Right cardiac atrium (tissue), 5 donors: ENCODE data around the gene ZNF804B. TPM values are rescaled to one million over a fixed set of nuclear protein-coding genes. Genes with fewer than 3 reads are reported as not detected.

Experiments
- ATAC-seq, 2 donors: fragments of 200-7000 bp; cut with Tn5 transposase; one replicate each; pipeline versions ENCODE4 v1.8.0 to v1.9.1; 2020; ENCODE audit warnings: moderate library complexity in 2 of 2, mild to moderate bottlenecking in 1 of 2
- DNase-seq, 3 donors: peaks; one replicate each; pipeline ENCODE4 v3.0.0-alpha.2; 2020
- H3K27ac ChIP-seq: one replicate; pipeline ENCODE4 v1.5.1; 2013; ENCODE audit warnings: mild to moderate bottlenecking, low read length, control low read depth, moderate library complexity
- H3K27me3 ChIP-seq: one replicate; pipeline ENCODE4 v1.6.1; 2013; ENCODE audit not compliant: control insufficient read depth, insufficient read depth
- H3K4me1 ChIP-seq: one replicate; pipeline ENCODE4 v1.6.1; 2013; ENCODE audit warnings: low read length; ENCODE audit not compliant: control insufficient read depth, insufficient read depth
- H3K4me3 ChIP-seq: one replicate; pipeline ENCODE4 v1.5.1; 2013; ENCODE audit warnings: low read length, control low read depth
- H3K9me3 ChIP-seq: one replicate; pipeline ENCODE4 v1.6.1; 2013; ENCODE audit warnings: low read length; ENCODE audit not compliant: control insufficient read depth
- WGBS: extraction: QIAGEN DNeasy Blood & Tissue Kit; methylation state at CpG from one replicate; pipeline ENCODE4 v1.1.7; 2013; 5-methylcytosine and 5-hydroxymethylcytosine counted together
- intact Hi-C, 4 donors: fragments of 100-400 bp; cut with DNase I; formaldehyde crosslinking; loops; one replicate each; pipeline versions ENCODE4 v1.11.0 to v1.14.0; 2022 to 2023
- polyA plus RNA-seq: library from polyadenylated mRNA; stranded (reverse); fragments of 200-250 nt; gene quantifications from one replicate; pipeline ENCODE4 v1.2.3, GENCODE V29; 2013
- total RNA-seq, 4 donors: library from RNA; stranded (reverse); fragmentation: NEBNext Ultra II Directional; extraction: Animal tissue kit (Norgen Biotek cat#: 25700); gene quantifications; one replicate each; pipeline ENCODE4 v1.2.1, GENCODE V29; 2021
- donor health status: healthy with polysubstance abuse.
- donor health status: DM: no; HTN: yes; CAD: no.
- donor health status: DM: no; HTN: no; CAD: no.
- donor health status: DM: no; HTN: yes; CAD: no; lungs with severe emphysema.
- donor health status: DM: yes; HTN: yes; CAD: no.

Gene ZNF804B
- total and polyA plus RNA-seq, 5 donors = 0.02 to 0.48 (median 0.18) TPM

DNA sequence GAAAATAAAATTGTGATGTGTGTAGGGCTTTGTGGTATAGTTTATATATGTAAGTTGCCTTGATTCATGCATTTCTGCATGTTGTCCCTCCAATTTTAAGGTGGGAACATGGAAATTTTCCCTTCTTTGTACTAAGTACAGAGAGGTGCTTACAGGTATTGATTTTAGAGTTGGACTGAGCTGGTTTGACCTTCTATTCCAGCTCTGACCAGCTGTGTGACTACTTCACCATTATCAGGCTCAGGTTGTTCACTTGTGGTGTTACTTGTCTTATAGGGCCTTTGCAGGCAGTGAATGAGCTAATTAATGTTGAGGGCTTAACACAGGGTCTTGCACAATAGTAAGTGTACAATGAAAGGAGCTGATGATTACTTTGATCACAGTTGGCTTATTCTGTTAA is 16.3 kb downstream of the ZNF804B start:
- no peak overlapping the region for H3K4me3 ChIP-seq
- H3K9me3 ChIP-seq = no peaks in the 10 kb centered on the region
- intact Hi-C loops = no loop called here
- no peak for DNase-seq
- no peak overlapping the region for H3K27ac ChIP-seq
- no peaks in the 10 kb centered on the region for H3K4me1 ChIP-seq
- H3K27me3 ChIP-seq = no peaks in the 10 kb centered on the region
- ATAC-seq = no peak

DNA sequence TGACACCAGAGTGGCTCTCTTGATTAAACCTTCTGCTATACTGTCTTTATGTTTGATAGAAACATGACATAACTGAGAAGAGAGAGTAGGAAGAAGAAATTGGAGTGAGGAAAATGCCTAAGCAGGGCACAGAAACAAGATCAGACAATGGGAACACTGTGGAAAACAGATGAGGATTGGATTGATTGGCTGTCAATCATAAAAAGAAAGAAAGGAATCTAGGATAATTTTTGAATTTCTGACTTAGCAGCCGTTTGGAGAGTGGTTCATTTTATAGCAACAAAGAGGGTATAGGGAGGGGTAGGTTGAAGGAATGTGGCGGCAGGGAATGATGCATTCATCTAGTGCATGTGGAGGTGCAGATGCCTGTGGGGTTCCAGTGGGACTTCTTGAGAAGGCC is 28.3 kb downstream of the ZNF804B start:
- H3K4me1 ChIP-seq = no peaks in the 10 kb centered on the region
- DNase-seq (no peak), ATAC-seq (no peak)
- H3K9me3 ChIP-seq = no peaks in the 10 kb centered on the region
- H3K27ac ChIP-seq = no peak overlapping the region
- H3K4me3 ChIP-seq = no peak overlapping the region
- H3K27me3 ChIP-seq = no peaks in the 10 kb centered on the region
- intact Hi-C loops = loop anchor here in 1 of 4 donors (10.0 kb wide), 1 partner anchor 837 kb away; no protein-coding TSS in a partner anchor
- WGBS = 68% methylated on average over 2 of the region's 2 CpGs

DNA sequence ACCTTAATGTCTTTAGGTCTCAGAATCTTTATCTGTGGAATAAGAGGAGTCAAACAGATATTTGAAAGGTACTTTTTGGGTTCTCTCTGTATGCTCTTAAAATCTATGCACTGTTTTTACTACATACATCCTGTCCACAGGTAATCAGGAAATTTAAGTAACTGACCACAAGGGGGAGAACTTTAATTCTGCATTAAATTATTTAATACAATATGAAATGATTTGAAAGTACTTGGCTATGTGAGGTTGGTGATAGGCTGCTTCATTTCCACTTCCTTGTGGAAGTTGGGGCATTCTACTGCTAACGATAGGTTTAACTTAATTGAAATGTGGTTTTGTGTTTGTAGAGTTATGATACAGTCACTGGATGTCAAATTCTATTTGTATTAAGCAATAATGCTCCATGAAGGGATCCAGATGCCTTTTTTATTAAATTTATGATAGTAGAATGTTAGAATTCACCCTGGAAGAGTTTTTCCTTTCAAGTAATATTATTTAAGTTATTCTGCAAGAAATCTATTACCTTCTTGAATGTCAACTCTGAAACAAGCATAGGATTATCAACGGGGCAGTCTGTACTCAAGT is 30.1 kb downstream of the ZNF804B start:
- DNase-seq = no peak
- no peak overlapping the region for H3K27ac ChIP-seq
- H3K4me3 ChIP-seq = no peak overlapping the region
- H3K27me3 ChIP-seq = no peaks in the 10 kb centered on the region
- WGBS = 61% methylated on average over 2 of the region's 2 CpGs
- no peaks in the 10 kb centered on the region for H3K9me3 ChIP-seq
- ATAC-seq = no peak
- intact Hi-C loops = loop anchor here in 1 of 4 donors (10.0 kb wide), 1 partner anchor 835 kb away; no protein-coding TSS in a partner anchor
- H3K4me1 ChIP-seq = no peaks in the 10 kb centered on the region

DNA sequence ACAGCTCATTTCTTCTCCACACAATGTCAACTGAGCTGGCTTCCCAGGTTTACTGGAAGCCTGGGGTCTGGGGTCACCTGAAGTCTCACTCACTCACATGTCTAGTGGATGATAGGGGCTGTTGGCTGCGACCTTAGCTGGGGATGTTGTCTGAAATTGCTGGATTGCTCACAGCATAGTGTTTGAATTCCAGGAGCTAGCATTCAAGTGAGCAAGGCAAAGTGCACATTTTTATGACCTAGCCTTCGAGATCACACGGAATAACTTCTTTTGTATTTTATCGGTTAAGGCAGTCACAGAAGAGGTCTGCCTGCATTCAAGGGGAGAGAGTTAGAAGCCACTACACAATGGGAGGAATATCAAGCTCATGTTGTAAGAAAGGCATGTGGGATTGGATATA is 32.4 kb downstream of the ZNF804B start:
- no peak for DNase-seq
- Histone ChIP-seq H3K4me3 (no peak overlapping the region), H3K4me1 (no peaks in the 10 kb centered on the region), H3K27ac (no peak overlapping the region), H3K27me3 (no peaks in the 10 kb centered on the region), H3K9me3 (no peaks in the 10 kb centered on the region)
- intact Hi-C loops = no loop called here
- 83% methylated on average over 4 of the region's 4 CpGs for WGBS
- no peak for ATAC-seq

DNA sequence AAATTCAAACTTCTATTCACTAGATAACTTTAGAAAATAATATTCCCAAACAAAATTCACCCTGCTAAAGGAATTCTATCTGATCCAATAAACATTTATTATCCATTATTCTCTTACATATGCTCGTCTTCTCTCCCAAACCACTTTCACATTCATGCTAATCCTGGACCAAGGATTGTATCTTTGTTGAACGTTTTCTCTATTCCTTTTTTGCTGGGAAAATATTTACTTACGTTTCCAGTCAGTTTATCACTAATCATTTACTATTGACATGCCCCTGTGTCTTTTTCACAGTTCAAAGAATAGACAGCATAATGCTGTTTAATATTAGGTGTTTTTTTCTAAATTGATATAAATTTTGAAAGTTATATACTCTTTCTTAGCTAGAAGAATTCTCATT is 32.9 kb downstream of the ZNF804B start:
- intact Hi-C loops = no loop called here
- H3K27ac ChIP-seq = no peak overlapping the region
- H3K27me3 ChIP-seq = no peaks in the 10 kb centered on the region
- ATAC-seq = no peak
- no peak overlapping the region for H3K4me3 ChIP-seq
- no peaks in the 10 kb centered on the region for H3K4me1 ChIP-seq
- no peaks in the 10 kb centered on the region for H3K9me3 ChIP-seq
- no peak for DNase-seq
- WGBS = 69% methylated on average over 3 of the region's 3 CpGs

DNA sequence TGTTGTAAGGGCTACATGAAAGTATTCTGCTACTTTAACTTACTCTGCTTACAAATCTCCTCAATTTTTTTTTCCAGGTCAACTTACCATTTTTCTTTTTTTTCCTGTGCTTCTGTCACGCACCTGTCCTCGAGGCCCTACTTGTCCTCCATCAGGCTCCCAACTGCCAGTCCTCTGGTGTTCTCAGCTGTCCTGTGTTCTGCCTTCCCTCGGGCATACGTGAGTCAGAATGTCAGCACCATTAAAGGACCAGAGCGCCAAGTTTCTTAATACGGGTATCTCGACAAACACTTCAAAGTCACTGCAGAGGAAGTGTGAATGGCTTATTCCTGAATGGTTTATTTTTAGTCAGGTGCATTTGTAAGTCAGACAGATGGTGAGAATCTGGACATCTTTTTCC is 36.1 kb downstream of the ZNF804B start, which contains the start of gene TEX47:
TSS of gene TEX47 (minus strand) at position 185 of the 400 bp plus-strand sequence. CDS start 795 bp downstream, outside the sequence.
- ATAC-seq (no peak), DNase-seq (no peak)
- WGBS = 62% methylated on average over 7 of the region's 7 CpGs
- intact Hi-C loops = no loop called here
- Histone ChIP-seq H3K27me3 (no peaks in the 10 kb centered on the region), H3K9me3 (no peaks in the 10 kb centered on the region), H3K27ac (no peak within 1 kb of the TSS), H3K4me3 (no peak within 1 kb of the TSS), H3K4me1 (no peaks in the 10 kb centered on the region)

DNA sequence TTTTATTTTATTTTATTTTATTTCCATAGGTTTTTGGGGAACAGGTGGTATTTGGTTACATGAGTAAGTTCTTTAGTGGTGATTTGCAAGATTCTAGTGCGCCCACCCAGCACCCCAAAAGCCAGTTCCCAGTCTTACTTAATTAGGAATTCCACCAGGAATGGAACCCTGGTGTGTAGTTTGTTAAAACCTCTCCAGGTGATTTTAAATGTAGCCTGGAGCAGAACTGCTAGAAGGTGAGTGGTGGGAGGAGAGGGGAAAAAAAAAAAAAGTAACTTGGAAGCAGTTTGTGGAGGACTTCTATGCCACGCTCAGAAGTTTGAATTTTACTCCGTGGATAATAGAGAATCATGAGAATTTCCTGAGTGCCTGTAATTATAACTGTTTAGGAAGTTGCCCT is 41.5 kb downstream of the ZNF804B start:
- no peak overlapping the region for H3K4me3 ChIP-seq
- intact Hi-C loops = loop anchor here in 1 of 4 donors (5.0 kb wide), 1 partner anchor 36 kb away; no protein-coding TSS in a partner anchor
- 60% methylated on average over 3 of the region's 3 CpGs for WGBS

DNA sequence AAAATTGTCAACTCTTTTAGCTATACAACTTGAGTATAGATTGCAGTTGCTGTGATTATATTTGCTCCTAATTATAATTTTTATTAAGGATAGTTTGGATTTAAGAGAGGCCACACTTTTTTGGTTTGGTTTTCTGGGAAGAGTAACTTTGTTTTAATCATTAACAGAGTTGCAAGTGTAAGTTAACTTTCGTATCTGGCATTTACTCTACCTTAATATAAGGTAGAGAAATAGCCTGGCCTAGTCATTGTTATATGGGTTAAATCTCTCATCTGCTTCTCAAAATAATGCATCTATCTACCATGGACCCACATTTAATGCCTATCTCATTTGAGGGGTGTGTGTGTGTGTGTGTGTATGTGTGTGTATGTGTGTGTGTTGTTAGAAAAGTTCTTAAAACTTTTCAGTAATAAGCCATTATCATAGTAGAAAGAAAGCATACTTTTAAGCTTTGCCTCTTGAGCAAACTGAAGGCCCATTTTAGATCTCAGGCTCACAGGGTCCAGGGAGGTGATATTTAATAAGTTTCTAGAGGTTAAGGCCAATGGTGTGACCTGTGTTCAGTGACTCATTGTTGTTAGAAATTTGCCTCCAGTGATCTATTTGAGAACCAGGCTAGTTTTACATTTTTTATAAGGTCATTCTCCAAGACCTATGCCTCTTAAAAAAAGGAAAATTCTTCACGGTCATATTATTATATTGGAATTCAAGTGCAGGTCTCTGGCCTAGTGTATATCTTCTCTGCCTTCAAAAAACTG is 47.0 kb downstream of the ZNF804B start:
- DNase-seq = no peak
- Histone ChIP-seq H3K9me3 (no peaks in the 10 kb centered on the region), H3K27ac (no peak overlapping the region), H3K4me3 (no peak overlapping the region), H3K27me3 (no peaks in the 10 kb centered on the region), H3K4me1 (no peaks in the 10 kb centered on the region)
- 83% methylated on average over 2 of the region's 2 CpGs for WGBS
- intact Hi-C loops = no loop called here
- ATAC-seq = no peak

More for the DNA sequence above, 41.5 kb downstream of the ZNF804B start:
- H3K27ac ChIP-seq = no peak overlapping the region
- H3K27me3 ChIP-seq = no peaks in the 10 kb centered on the region
- ATAC-seq (no peak), DNase-seq (no peak)
- H3K9me3 ChIP-seq = no peaks in the 10 kb centered on the region
- no peaks in the 10 kb centered on the region for H3K4me1 ChIP-seq

DNA sequence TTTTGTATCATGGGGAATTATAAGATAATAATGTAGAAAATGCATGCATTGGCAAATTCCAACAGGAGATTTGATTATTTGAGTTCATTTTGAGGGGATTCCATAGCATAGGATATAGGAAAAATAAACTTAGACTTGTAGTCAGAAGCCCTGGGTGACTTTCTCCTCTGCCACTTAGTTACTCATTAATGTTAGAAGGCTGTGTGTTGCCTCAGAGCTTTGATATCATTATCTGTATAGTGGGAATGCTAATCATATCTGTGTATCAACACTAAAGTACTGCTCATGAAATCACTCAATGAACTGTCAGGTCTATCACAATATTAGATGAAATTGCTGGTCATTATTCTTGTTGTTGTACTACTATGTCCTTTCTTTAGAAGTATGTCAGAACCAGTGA is 59.1 kb downstream of the ZNF804B start:
- H3K4me1 ChIP-seq = no peaks in the 10 kb centered on the region
- no peak overlapping the region for H3K4me3 ChIP-seq
- DNase-seq (no peak), ATAC-seq (no peak)
- H3K27ac ChIP-seq = no peak overlapping the region
- no peaks in the 10 kb centered on the region for H3K9me3 ChIP-seq
- no peaks in the 10 kb centered on the region for H3K27me3 ChIP-seq
- intact Hi-C loops = no loop called here

DNA sequence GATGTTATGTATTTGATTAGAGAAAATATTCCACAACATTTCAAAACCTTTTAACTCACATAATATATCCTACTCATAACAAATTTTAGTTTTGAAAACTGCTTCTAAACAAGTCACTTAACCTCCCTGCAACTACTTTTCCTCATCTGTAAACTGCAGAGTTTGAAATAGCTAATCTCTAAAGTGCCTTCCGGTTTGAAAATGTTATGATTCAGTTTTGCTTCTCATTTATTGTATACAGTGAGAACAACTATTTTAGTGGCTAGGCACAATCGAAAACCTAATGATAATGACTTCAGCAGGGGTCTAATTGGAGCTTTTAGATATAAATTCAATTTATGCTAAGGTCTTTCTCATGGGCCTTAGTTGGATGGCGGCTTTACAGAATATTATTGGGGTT is 66.7 kb downstream of the ZNF804B start:
- Histone ChIP-seq H3K27me3 (no peaks in the 10 kb centered on the region), H3K4me1 (no peaks in the 10 kb centered on the region), H3K27ac (no peak overlapping the region), H3K4me3 (no peak overlapping the region), H3K9me3 (no peaks in the 10 kb centered on the region)
- intact Hi-C loops = no loop called here
- 65% methylated on average over 3 of the region's 3 CpGs for WGBS
- DNase-seq (no peak), ATAC-seq (no peak)

DNA sequence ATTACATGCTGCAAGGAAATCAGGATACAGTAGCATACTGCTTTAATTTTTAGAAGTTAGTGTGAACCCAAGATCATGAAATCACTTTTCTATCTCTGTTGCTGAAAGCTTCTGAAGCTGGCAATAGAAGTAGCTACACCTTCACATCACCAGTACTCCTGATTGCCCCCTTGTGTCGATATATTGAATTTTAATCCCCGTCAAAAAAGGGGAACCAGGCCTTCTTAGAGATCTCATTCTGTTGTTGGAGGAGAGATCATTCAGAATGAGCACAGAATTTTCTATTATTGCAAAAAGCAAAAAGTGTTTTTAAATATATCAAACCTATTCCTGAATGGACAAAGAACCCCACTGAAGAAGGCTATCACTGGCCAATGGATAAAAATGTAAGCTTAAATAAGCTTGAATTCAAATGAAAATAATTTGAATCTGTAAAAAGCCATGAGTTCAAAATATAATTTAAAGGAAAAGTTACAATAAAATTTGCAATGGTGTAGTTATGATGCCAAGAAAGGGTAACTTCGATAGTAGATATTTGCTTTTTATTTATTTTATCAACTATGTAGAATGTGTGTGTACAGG is 75.7 kb downstream of the ZNF804B start:
- no peak for ATAC-seq
- no peak overlapping the region for H3K27ac ChIP-seq
- DNase-seq = no peak
- H3K4me1 ChIP-seq = no peaks in the 10 kb centered on the region
- no peak overlapping the region for H3K4me3 ChIP-seq
- H3K9me3 ChIP-seq = no peaks in the 10 kb centered on the region
- H3K27me3 ChIP-seq = no peaks in the 10 kb centered on the region
- WGBS = 36% methylated on average over 3 of the region's 3 CpGs
- intact Hi-C loops = loop anchor here in 1 of 4 donors (5.0 kb wide), 1 partner anchor 33 kb away; no protein-coding TSS in a partner anchor
